GM10847 (cell line): Measurements from ENCODE around the gene KIF23.

Source experiments
- POLR2A ChIP-seq: IDR thresholded peaks from 2 replicates; pipeline ENCODE4 v1.6.1; 2011; ENCODE audit not compliant: insufficient read length; ENCODE audit errors: extremely low read depth

The KIF23 gene

GRCh38 chr15:69486481-69487110 lies 72.4 kb downstream of the KIF23 start:
- TF ChIP-seq POLR2A, result no peak

- TF ChIP-seq POLR2A, result no peak
Observed at GRCh38 chr15:69489073-69489571, 75.0 kb downstream of the KIF23 start.

DNA sequence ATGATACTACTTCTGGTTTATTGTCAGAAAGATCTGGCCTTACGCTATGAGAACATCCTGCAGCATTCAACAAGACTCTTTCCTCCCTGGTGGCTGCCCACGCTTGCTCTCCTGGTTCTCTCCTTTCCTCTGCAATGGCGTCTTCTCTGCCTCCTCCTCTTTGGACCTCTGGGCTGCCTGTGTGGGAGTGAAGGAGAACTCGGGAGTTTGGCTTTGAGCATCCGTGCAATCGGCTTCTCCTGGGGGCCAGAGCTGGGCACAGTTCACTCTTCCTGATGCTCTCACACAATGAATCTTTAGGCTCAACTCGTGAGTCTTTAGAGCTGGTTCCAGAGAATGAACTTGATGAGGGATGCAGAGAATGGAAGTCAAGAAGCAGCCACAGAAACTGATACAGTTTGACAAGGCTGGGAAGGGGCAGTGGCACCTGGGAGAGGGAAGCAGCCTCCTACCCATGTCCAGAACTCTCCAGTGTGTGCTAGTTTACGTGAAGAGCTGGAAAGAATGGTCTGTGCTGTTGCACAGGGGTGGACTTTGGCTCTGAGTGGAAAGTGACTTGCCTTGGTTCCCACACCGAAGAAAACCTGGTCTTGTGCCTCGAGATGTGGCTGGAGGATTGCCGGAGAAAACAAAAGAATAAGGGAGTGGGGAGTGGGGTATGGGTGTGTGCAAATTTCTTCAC lies 76.3 kb downstream of the KIF23 start:
- no peak for TF ChIP-seq POLR2A

DNA sequence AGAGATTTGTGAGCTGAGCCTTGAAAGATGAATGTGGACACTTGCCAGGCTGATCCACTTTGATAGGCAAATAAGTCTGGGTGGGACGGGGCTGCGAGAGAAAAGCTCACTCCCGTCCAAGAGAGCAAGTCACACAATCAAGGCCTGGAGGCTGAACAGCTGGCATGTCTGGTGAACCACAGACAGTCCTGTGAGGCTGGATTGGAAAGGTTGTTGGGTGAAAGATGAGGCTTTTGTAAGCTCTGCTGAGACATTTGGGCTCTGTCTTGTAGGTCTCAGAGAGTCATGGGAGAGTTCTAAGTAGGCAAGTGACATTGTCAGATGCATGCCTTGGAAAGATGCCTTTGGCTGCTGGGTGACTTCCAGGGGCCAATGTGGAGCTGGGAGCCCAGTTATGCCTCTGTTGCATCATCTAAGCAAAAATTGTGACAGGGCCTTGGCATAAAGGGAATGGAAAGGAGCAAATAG lies 76.9 kb downstream of the KIF23 start:
- no peak for TF ChIP-seq POLR2A

DNA sequence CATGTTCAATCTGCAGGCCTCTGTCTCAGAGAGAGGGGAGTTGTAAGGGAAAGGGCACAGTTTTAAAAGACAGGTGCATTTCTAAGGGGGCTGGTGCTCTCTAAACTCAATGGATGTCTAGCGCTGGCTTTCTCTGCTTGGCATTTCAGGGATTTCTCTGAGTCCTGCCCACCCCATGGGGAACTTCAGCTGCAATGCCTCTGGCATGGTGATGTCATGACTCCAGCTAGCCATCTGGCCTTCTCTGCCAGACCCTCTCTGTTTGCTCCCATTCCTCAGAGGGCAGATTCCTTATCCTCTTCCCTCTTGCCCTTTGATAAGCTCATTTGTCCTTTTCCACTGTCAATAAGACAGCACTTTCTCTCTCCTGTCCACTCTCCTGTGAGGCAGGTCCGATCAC lies 79.3 kb downstream of the KIF23 start:
- TF ChIP-seq POLR2A, result no peak

DNA sequence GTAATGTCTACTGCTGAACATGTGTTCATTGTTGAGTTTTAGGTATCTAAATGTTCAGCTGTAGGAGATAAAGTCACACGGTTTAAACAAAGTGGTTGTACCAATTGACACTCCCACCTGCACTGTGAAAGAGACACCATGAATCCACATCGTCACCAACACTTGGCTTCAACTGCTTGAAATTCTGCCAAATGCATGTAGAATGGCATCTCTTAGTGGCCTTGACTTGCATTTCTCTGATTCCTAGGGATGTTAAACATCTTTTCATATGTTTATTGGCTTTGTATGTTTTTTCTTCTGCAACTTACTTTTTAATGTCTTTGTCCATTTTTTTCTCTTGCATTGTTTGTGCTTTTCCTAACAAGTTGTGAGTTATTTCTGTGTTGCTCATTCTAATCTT lies 81.9 kb downstream of the KIF23 start:
- TF ChIP-seq POLR2A, result no peak

GRCh38 chr15:69497076-69497475 lies 82.9 kb downstream of the KIF23 start:
- TF ChIP-seq POLR2A, result no peak

- no peak for TF ChIP-seq POLR2A
Observed at GRCh38 chr15:69497667-69498066, 83.5 kb downstream of the KIF23 start.
